SH-SY5Y (cell line): ENCODE data around the gene BRS3.

Experiments used
- GATA2 ChIP-seq: IDR thresholded peaks from 2 replicates; pipeline ENCODE4 v1.6.1; 2011; ENCODE audit warnings: mild to moderate bottlenecking, low read depth, low read length
- GATA3 ChIP-seq: IDR thresholded peaks from 2 replicates; pipeline ENCODE4 v1.6.1; 2011; ENCODE audit warnings: low read depth, mild to moderate bottlenecking, low read length, moderate library complexity

BRS3 gene

DNA sequence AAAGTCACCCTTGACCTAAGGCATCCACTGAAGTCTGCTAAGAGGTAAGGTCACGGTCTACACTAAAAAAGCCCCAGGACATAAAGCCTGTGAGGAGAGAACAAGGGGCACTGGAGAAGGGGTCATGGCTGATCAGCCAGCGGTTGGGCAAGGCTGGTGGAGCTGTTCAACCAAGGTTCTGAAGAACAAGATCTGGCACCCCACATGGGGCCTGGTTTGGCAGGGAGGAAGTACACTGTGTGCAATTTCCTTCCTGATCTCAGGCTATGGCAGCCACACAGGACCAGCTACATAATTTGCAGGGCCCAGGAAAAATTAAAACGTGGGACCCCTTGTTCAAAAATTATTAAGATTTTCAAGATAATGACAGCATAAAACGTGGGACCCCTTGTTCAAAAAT, 14.1 kb upstream of the BRS3 start:
- TF ChIP-seq GATA2 (no peak), GATA3 (no peak)

DNA sequence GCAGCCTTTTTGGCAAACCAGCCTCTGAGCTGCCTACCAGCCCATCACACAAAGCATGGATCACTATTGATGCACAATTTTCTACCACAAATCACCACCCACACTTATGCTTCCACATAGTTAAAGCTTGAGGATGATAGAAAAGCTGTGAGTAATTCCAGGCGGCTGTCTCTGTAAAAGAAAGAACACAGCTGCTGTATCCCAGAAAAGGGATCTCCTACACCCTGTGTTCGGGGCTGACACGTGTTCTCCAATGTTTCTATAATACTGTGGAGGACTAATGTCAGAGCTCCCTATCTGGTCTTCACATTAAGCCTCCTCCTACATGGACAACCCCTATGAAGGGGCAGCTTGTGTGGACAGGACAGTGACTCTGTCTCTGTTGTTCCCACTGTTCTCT, 12.5 kb upstream of the BRS3 start:
- no peak for TF ChIP-seq GATA3
- TF ChIP-seq GATA2 = no peak

DNA sequence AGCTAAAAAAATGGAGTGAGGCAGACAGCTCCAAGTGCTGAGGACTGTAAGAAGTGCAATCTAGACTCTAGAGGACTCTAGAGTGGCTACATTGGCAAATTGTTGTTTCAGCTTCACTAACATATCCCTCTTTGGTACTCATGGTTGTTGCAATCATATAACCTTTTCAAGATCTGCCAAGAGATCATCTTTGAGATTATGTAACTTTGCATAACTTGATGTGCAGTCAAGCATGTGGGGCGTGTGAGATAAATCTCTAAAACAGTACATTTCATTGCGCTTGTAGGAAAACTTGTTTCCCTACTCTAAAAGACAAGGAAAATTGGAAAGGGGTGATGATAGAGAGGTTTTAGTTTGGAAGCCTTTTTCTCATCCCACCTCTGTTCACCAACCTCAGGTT, 11.2 kb upstream of the BRS3 start:
- TF ChIP-seq GATA2 = no peak
- no peak for TF ChIP-seq GATA3

DNA sequence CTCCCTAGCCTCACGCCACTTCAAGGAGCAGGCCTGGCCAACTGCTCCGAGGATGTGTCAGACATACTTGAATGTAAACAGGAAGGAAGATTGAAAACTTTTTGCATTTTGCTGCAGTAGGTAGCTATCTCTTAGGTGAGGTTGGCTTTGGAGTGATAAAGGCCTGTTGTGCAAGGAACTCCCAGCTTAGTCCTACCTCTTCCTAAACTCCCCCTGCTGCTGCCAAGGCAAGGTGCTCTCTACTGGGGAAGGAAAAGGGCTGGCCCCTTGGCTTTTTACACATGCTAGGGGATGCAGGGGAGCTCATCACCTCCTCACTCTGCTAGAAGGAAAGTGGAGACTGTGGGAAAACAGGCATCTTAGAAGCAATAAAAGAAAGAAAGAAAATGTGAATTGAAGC, 10.7 kb upstream of the BRS3 start:
- TF ChIP-seq GATA3 = no peak
- TF ChIP-seq GATA2 = no peak

DNA sequence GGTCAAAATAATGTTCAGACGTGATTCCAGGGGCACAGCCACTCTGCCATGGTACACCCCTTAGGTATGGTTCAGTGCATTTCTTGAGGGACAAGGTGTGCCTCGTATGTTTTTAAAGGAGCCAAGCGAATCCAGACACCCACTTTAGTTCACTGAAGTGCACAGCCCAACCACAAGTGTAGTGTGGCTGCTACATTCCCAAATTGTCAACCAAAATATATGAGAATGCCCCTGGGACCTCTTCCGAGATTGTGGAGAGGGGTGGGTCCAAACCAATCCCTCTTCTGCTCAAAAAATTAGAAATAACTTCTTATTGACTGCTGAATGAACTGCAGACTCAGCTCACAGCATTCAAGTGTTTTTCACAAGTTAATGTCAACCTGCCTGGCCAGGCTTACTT, 7.4 kb upstream of the BRS3 start:
- TF ChIP-seq GATA3 (no peak), GATA2 (no peak)

DNA sequence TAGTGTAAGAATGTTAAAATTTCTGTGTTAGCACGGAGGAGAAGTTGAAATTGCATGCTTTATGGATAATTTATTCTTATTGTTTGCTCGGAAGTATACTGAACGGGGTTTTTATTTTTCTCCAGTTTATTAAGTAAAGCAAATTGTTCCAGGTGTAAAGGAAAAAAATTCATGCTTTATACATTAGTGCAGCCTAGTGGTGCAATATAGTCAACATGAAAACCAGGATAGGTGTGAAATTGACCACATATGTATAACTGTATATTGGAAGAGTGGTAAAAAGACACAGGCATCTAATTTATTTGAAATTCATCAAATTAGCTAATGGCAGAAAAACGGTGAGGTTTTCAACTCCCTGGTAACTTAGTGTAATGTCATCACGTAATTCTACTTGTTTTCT, 959 bp downstream of the BRS3 start:
- TF ChIP-seq GATA2 (no peak), GATA3 (no peak)

DNA sequence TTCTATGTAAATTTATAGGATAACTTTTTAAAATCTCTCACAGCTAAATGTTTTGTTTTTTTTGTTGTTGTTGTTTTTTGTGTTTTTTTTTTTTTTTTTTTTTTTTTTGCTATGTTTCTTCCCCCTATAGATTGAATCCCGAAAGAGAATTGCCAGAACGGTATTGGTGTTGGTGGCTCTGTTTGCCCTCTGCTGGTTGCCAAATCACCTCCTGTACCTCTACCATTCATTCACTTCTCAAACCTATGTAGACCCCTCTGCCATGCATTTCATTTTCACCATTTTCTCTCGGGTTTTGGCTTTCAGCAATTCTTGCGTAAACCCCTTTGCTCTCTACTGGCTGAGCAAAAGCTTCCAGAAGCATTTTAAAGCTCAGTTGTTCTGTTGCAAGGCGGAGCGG, 4.1 kb downstream of the BRS3 start:
- TF ChIP-seq GATA3 (no peak), GATA2 (no peak)

DNA sequence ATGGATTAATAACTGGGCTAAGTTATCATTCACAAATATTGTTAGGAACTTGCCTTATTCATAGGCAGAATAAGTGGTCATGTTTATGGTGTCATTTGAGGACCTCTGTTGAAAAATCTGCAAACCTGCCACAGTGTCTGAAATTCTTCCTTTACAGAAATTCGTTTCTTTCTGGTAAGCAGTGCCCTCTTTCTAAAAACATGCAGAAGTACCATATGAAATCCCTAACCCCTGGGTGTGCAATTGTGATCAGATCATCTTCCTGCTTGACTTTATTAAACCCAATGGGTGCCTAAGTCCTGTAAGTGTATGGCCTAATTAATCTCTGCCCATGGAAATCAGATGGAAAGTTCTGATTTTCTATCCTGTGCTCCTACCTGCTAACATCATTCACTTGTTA, 5.3 kb downstream of the BRS3 start:
- TF ChIP-seq GATA2 (no peak), GATA3 (no peak)

DNA sequence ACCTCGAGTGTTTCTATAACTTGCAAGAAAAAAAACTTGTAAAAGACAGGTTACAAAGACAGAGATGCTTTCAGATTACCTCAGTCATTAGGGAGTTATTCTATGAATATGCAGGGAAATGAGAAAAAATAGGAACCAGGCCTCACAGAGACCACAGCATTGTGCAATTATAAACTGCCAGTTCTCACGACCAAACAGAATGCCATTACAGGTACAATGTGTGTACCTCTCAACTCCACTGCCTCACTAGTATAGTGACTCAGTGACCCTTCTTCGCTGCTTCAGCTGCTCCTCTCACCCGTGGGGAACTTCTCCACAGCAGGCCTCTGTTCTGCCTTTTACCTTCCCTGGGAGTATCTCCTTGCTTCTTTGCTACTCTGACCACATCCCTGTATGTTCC, 7.3 kb downstream of the BRS3 start:
- TF ChIP-seq GATA3 = no peak

DNA sequence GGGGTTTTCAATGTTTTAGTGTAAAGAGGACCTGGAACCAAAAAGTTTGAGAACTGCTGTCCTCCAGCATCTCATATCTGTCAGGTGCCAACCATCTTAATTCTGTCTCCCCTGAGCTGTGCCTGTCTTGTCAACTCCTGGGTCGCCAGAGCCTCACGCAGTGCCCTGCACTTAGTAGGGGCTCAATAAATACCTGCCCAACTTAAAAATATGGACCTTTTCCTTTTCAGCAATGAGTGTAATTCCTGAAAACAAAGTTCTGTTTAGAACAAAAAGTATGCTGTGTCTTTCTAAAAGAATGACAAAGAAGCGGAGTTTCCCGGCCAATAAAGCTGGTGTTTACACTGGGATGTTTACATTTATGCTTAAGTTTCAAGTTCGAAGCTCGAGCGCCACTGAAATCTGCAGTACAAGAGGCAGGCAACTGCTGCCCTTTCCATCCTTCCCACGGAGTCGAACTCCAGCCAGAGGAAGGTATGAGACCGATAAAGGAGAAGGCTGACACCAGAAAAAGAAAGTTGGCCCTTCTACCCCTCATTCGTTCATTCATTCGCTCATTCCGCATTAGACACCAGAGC, 8.5 kb downstream of the BRS3 start:
- TF ChIP-seq GATA3 (no peak), GATA2 (no peak)

DNA sequence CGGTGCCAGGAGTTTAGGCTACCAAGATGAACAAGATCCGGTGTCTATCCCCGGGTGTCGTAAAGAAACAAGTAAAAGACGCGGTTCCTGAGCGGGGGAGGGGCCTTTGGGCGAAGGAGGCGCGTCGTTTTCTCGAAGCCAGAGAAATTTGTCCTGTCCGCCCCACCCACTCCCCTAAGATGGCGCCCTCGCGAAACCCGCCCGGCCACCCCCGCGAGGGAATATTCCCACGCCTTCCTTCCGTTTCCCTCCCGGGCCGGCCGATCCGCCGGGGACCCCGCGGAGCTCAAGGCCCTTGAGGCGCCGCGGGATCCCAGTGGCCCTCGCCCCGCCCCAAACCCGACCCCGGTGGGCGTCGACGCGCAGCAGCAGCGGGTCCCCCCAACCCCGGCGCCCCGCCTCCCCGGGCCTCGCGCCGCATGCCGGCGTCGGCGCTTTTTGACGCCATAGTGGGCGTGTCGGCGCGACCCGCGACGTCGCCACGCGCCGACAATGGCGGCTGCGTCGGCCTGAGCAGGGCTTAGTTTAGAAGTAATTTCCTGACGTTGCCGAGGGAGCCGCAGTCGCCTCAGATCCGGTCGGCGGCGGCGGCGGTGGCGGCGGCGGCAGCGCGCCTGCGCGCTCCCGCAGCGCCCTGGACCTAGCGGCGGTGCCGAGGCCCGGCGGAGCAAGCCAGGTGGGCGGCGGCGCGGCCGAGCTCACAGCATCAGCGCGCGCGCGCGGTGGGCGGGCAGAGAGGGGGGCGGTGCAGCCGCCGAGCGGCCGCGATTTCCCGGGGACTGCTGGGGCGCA, 9.2 kb downstream of the BRS3 start:
- TF ChIP-seq GATA2 (no peak), GATA3 (no peak)

DNA sequence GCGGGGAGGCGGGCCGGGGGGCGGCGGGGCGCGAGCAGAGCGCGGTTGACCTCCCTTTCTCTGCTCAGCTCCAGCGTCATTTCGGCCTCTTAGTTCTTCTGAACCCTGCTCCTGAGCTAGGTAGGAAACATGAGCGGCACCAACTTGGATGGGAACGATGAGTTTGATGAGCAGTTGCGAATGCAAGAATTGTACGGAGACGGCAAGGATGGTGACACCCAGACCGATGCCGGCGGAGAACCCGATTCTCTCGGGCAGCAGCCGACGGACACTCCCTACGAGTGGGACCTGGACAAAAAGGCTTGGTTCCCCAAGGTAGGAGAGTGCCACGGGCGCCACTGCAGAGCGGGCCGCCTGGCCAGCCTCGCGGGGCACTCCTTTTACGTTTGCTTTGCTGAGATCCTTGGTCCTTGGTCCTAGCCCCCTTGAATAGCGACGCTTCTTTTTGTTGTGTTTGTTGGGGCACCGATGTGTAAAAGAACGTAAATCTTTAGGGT, 9.9 kb downstream of the BRS3 start, which contains the start of gene HTATSF1:
Gene HTATSF1 (plus strand): TSS at position 37 of the 497 bp plus-strand sequence. CDS start 93 bp downstream, at position 130.
- TF ChIP-seq GATA3 = no peak
- no peak for TF ChIP-seq GATA2

DNA sequence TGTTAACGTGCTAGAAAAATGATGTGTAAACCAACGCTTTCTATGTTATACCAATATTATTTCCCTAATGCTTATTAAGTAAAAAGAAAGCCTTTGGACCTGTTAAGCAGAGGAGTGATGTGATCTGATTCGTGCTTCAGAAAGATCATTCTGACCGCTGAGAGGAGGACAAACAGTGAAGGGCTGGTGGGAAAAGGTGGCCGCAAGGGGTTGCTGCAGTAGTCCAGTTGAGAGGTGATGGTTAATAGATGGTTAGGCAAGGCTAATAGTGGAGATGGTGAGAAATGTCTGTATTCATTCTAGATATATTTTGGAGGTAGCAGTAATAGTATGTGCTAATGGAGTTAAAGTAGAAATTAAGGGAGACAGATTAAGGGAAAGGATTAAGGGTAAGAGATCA, 31.3 kb downstream of the BRS3 start:
- TF ChIP-seq GATA3 = no peak
- no peak for TF ChIP-seq GATA2

DNA sequence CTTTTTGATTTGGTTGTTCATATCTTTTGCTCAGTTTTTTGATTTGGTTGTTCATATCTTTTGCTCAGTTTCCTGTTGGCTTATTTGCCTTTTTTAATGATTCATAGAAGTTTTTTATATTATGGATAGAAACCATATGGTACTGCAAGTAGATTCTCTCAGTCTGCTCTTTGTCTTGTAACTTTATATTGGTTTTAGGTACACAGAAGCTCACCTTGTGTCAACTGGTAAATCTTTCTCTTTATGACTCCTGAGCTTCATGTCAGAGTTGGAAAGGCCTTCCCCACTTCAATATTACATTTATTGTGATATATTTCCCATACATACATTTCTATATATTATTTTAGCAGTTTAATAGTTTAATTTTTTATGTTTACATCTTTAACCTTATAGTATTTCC, 36.0 kb downstream of the BRS3 start:
- TF ChIP-seq GATA3 (no peak), GATA2 (no peak)
